Smooth muscle cell (in vitro differentiated cells): Measurements from ENCODE around the gene CIAO2A. TPM values are rescaled to one million over a fixed set of nuclear protein-coding genes. Genes with fewer than 3 reads are reported as not detected.

Experiments
- DNase-seq: peaks from one replicate; lab custom pipeline; 2025; ENCODE audit not compliant: unreplicated experiment; lab: John Stamatoyannopoulos, UW
- H2AFZ ChIP-seq: fragments of 200-600 bp; sonication (generic); 2 replicates; pipeline ENCODE4 v1.6.0; 2016; ENCODE audit warnings: antibody characterized with exemption, low read depth, mild to moderate bottlenecking
- H3F3A ChIP-seq: fragments of 200-600 bp; sonication (generic); 2 replicates; pipeline ENCODE4 v1.6.0; 2017; ENCODE audit warnings: antibody characterized with exemption, low read depth
- H3K27ac ChIP-seq: fragments of 200-600 bp; sonication (generic); 2 replicates; pipeline ENCODE4 v1.5.1; 2016; ENCODE audit warnings: low read depth, mild to moderate bottlenecking
- H3K27me3 ChIP-seq: fragments of 200-600 bp; sonication (generic); 2 replicates; pipeline ENCODE4 v1.6.1; 2016; ENCODE audit warnings: low read depth, mild to moderate bottlenecking
- H3K36me3 ChIP-seq: fragments of 200-600 bp; sonication (generic); 2 replicates; pipeline ENCODE4 v1.5.1; 2016; ENCODE audit warnings: low read depth
- H3K4me1 ChIP-seq: fragments of 200-600 bp; sonication (generic); 2 replicates; pipeline ENCODE4 v1.5.1; 2016; ENCODE audit warnings: low read depth
- H3K4me2 ChIP-seq: fragments of 200-600 bp; sonication (generic); 2 replicates; pipeline ENCODE4 v1.6.0; 2016; ENCODE audit warnings: mild to moderate bottlenecking
- H3K4me3 ChIP-seq: fragments of 200-600 bp; sonication (generic); 2 replicates; pipeline ENCODE4 v1.5.1; 2016; ENCODE audit warnings: mild to moderate bottlenecking
- H3K79me2 ChIP-seq: fragments of 200-600 bp; sonication (generic); 2 replicates; pipeline ENCODE4 v1.6.0; 2016; ENCODE audit warnings: low read depth, mild to moderate bottlenecking
- H3K9ac ChIP-seq: fragments of 200-600 bp; sonication (generic); 2 replicates; pipeline ENCODE4 v1.6.0; 2016; ENCODE audit warnings: low read depth
- H3K9me3 ChIP-seq: fragments of 200-600 bp; sonication (generic); replicated peaks from 2 replicates; pipeline ENCODE4 v1.5.1; 2016; ENCODE audit warnings: low read depth
- H4K20me1 ChIP-seq: fragments of 200-600 bp; sonication (generic); 2 replicates; pipeline ENCODE4 v1.6.0; 2016; ENCODE audit warnings: low read depth
- CTCF ChIP-seq: fragments of 200-600 bp; sonication (generic); IDR thresholded peaks from 2 replicates; pipeline ENCODE4 v1.5.1; 2017; ENCODE audit warnings: borderline replicate concordance, mild to moderate bottlenecking, antibody characterized with exemption; ENCODE audit not compliant: insufficient read depth, poor library complexity, severe bottlenecking
- WGBS: methylation state at CpG from one replicate; pipeline ENCODE4 v1.1.7; 2016; ENCODE audit warnings: low lambda C conversion rate; 5-methylcytosine and 5-hydroxymethylcytosine counted together
- polyA plus RNA-seq: library from polyadenylated mRNA; unstranded; fragments of >200 nt; fragmentation: Nextera tagmentation; extraction: Ambion mirVana; gene quantifications from 2 replicates; pipeline ENCODE4 v1.2.1, GENCODE V29; 2016
- total RNA-seq: library from RNA; depleted of rRNA; stranded (reverse); fragments of >200 nt; gene quantifications from 2 replicates; pipeline ENCODE4 v1.2.3, GENCODE V29; 2014

CIAO2A gene
- total and polyA plus RNA-seq, 2 experiments from 2014 or later, result 110 to 123 TPM

- DNase-seq, result no peak
- WGBS, result 79% methylated on average over 1 of the region's 1 CpG
- Histone ChIP-seq H3K9me3 (no peaks in the 10 kb centered on the region), H3K79me2 (peaks cover 85% of the 10 kb centered on the region), H3K4me3 (no peak overlapping the region), H3K36me3 (no peaks in the 10 kb centered on the region), H3K9ac (no peak overlapping the region), H3K27ac (no peak overlapping the region), H2AFZ (no peak overlapping the region), H3K4me2 (no peak overlapping the region), H4K20me1 (peaks cover 100% of the 10 kb centered on the region), H3K27me3 (no peaks in the 10 kb centered on the region), H3K4me1 (no peaks in the 10 kb centered on the region), H3F3A (no peaks in the 10 kb centered on the region)
- TF ChIP-seq CTCF, result no peak
These were observed 13.7 kb upstream of the CIAO2A start for GRCh38 chr15:64107337-64107736.

- Histone ChIP-seq H3F3A (no peaks in the 10 kb centered on the region), H3K9ac (no peak overlapping the region), H3K4me3 (no peak overlapping the region), H2AFZ (no peak overlapping the region), H3K36me3 (no peaks in the 10 kb centered on the region), H4K20me1 (peaks cover 100% of the 10 kb centered on the region), H3K4me1 (no peaks in the 10 kb centered on the region), H3K27ac (no peak overlapping the region), H3K27me3 (no peaks in the 10 kb centered on the region), H3K9me3 (no peaks in the 10 kb centered on the region), H3K79me2 (peaks cover 92% of the 10 kb centered on the region), H3K4me2 (peak overlapping the region; percentile 38)
- 80% methylated on average over 9 of the region's 9 CpGs for WGBS
- no peak for TF ChIP-seq CTCF
- no peak for DNase-seq
These were observed 11.6 kb upstream of the CIAO2A start for GRCh38 chr15:64105113-64105704.

DNA sequence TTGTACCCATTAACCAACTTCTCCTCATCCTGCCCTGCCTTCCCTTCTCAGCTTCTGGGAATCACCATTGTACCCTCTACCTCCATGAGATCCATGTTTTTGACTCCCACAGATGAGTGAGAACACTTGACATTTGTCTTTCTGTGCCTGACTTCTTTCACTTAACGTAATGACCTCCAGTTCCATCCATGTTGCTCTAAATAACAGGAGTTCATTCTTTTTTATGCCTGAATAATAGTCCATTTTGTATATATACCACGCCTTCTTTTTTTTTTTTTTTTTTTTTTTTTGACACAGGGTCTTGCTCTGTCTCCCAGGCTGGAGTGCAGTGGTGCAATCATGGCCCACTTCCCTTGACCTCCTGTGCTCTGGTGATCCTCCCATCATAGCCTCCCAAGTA lies 8.9 kb upstream of the CIAO2A start:
- Histone ChIP-seq H3K27ac (no peak overlapping the region), H3K36me3 (no peaks in the 10 kb centered on the region), H3K79me2 (peaks cover 93% of the 10 kb centered on the region), H3K4me2 (no peak overlapping the region), H3K4me3 (no peak overlapping the region), H3F3A (no peaks in the 10 kb centered on the region), H3K27me3 (no peaks in the 10 kb centered on the region), H2AFZ (no peak overlapping the region), H4K20me1 (peaks cover 100% of the 10 kb centered on the region), H3K9me3 (no peaks in the 10 kb centered on the region), H3K9ac (no peak overlapping the region), H3K4me1 (peaks cover 4% of the 10 kb centered on the region)
- DNase-seq, result no peak
- TF ChIP-seq CTCF, result no peak
- WGBS, result 99% methylated on average over 2 of the region's 2 CpGs

- H2AFZ ChIP-seq, result no peak overlapping the region
- peaks cover 8% of the 10 kb centered on the region for H3K4me1 ChIP-seq
- no peak for TF ChIP-seq CTCF
- H3K4me3 ChIP-seq, result no peak overlapping the region
- H3K27me3 ChIP-seq, result no peaks in the 10 kb centered on the region
- no peaks in the 10 kb centered on the region for H3K36me3 ChIP-seq
- DNase-seq, result no peak
- H4K20me1 ChIP-seq, result peaks cover 98% of the 10 kb centered on the region
- peaks cover 94% of the 10 kb centered on the region for H3K79me2 ChIP-seq
- no peaks in the 10 kb centered on the region for H3K9me3 ChIP-seq
- peaks cover 5% of the 10 kb centered on the region for H3F3A ChIP-seq
- H3K9ac ChIP-seq, result no peak overlapping the region
- H3K4me2 ChIP-seq, result no peak overlapping the region
- 98% methylated on average over 2 of the region's 2 CpGs for WGBS
- no peak overlapping the region for H3K27ac ChIP-seq
These were observed 7.3 kb upstream of the CIAO2A start for GRCh38 chr15:64100958-64101357.
